H9 (cell line): Measurements from ENCODE around the gene NEK11. TPM values are rescaled to one million over a fixed set of nuclear protein-coding genes. Genes with fewer than 3 reads are reported as not detected.

Source experiments
- DNase-seq: peaks from one replicate; pipeline ENCODE4 v3.0.0-alpha.2; 2017
- H2AFZ ChIP-seq: one replicate; pipeline ENCODE4 v1.6.1; 2013; ENCODE audit warnings: mild to moderate bottlenecking, low read length, control low read depth, moderate library complexity
- H2AK5ac ChIP-seq: 2 replicates; pipeline ENCODE4 v1.6.1; 2013; ENCODE audit warnings: low read length, control low read depth, mixed read lengths; ENCODE audit not compliant: insufficient read length
- H2BK120ac ChIP-seq: one replicate; pipeline ENCODE4 v1.6.1; 2013; ENCODE audit warnings: low read depth, mild to moderate bottlenecking, low read length, control low read depth, inconsistent platforms; ENCODE audit not compliant: poor library complexity, severe bottlenecking
- H2BK12ac ChIP-seq: 2 replicates; pipeline ENCODE4 v1.6.1; 2013; ENCODE audit warnings: low read length, control low read depth, mixed read lengths, low read depth; ENCODE audit not compliant: insufficient read length
- H2BK15ac ChIP-seq: 2 replicates; pipeline ENCODE4 v1.6.1; 2013; ENCODE audit warnings: low read depth, low read length, control low read depth
- H2BK20ac ChIP-seq: one replicate; pipeline ENCODE4 v1.6.1; 2013; ENCODE audit warnings: low read depth, mild to moderate bottlenecking, low read length, control low read depth, inconsistent platforms; ENCODE audit not compliant: poor library complexity, severe bottlenecking
- H2BK5ac ChIP-seq: 2 replicates; pipeline ENCODE4 v1.6.1; 2013; ENCODE audit warnings: low read length, control low read depth, mixed read lengths; ENCODE audit not compliant: insufficient read length
- H3K14ac ChIP-seq: 2 replicates; pipeline ENCODE4 v1.6.1; 2013; ENCODE audit warnings: low read length, control low read depth; ENCODE audit not compliant: insufficient read depth
- H3K18ac ChIP-seq: 2 replicates; pipeline ENCODE4 v1.6.1; 2013; ENCODE audit warnings: low read depth, mild to moderate bottlenecking, mixed read lengths, low read length, control low read depth; ENCODE audit not compliant: insufficient read length
- H3K23ac ChIP-seq: 2 replicates; pipeline ENCODE4 v1.6.1; 2013; ENCODE audit warnings: low read length, control low read depth, mixed read lengths, low read depth; ENCODE audit not compliant: insufficient read length
- H3K23me2 ChIP-seq: 2 replicates; pipeline ENCODE4 v1.6.1; 2013; ENCODE audit warnings: low read depth, mild to moderate bottlenecking, mixed read lengths, low read length, control low read depth; ENCODE audit not compliant: insufficient read length, poor library complexity, severe bottlenecking
- H3K27ac ChIP-seq: 2 replicates; pipeline ENCODE4 v1.5.1; 2013; ENCODE audit warnings: low read length, control low read depth, mixed read lengths, low read depth; ENCODE audit not compliant: insufficient read length
- H3K27me3 ChIP-seq: 2 replicates; pipeline ENCODE4 v1.6.1; 2013; ENCODE audit warnings: low read length, control low read depth, inconsistent platforms; ENCODE audit not compliant: insufficient read depth
- H3K4ac ChIP-seq: 2 replicates; pipeline ENCODE4 v1.6.1; 2013; ENCODE audit warnings: low read depth, mild to moderate bottlenecking, control low read depth, inconsistent platforms, low read length, moderate library complexity
- H3K4me1 ChIP-seq: 2 replicates; pipeline ENCODE4 v1.6.1; 2013; ENCODE audit warnings: low read length, control low read depth, inconsistent platforms; ENCODE audit not compliant: insufficient read depth
- H3K4me2 ChIP-seq: 2 replicates; pipeline ENCODE4 v1.6.1; 2013; ENCODE audit warnings: low read length, control low read depth, mixed read lengths; ENCODE audit not compliant: insufficient read length, insufficient read depth
- H3K56ac ChIP-seq: 2 replicates; pipeline ENCODE4 v1.6.1; 2013; ENCODE audit warnings: low read depth, mild to moderate bottlenecking, mixed read lengths, low read length, control low read depth; ENCODE audit not compliant: insufficient read length
- H3K79me1 ChIP-seq: 2 replicates; pipeline ENCODE4 v1.6.1; 2013; ENCODE audit warnings: low read depth, mild to moderate bottlenecking, moderate library complexity, low read length, control low read depth, inconsistent platforms; ENCODE audit not compliant: insufficient read depth, poor library complexity, severe bottlenecking
- H3K79me2 ChIP-seq: 2 replicates; pipeline ENCODE4 v1.6.1; 2013; ENCODE audit warnings: low read length, control low read depth, inconsistent platforms; ENCODE audit not compliant: insufficient read depth
- H3K9ac ChIP-seq: 2 replicates; pipeline ENCODE4 v1.6.1; 2013; ENCODE audit warnings: low read length, control low read depth, mixed read lengths; ENCODE audit not compliant: insufficient read length; ENCODE audit errors: extremely low read depth
- H3K9me3 ChIP-seq: one replicate; pipeline ENCODE4 v1.6.1; 2013; ENCODE audit warnings: low read depth, low read length, inconsistent platforms; ENCODE audit not compliant: control insufficient read depth
- H3T11ph ChIP-seq: one replicate; pipeline ENCODE4 v1.6.1; 2013; ENCODE audit warnings: mild to moderate bottlenecking, low read length, control low read depth, inconsistent platforms
- H4K20me1 ChIP-seq: one replicate; pipeline ENCODE4 v1.6.1; 2013; ENCODE audit not compliant: control insufficient read depth, insufficient read length, insufficient read depth
- H4K5ac ChIP-seq: 2 replicates; pipeline ENCODE4 v1.6.1; 2013; ENCODE audit warnings: low read depth, mild to moderate bottlenecking, mixed read lengths, low read length, control low read depth; ENCODE audit not compliant: insufficient read length
- H4K8ac ChIP-seq: replicated peaks from 2 replicates; pipeline ENCODE4 v1.6.1; 2013; ENCODE audit warnings: low read length, control low read depth, mixed read lengths, low read depth; ENCODE audit not compliant: insufficient read length
- H4K91ac ChIP-seq: 2 replicates; pipeline ENCODE4 v1.6.1; 2013; ENCODE audit warnings: low read depth, mild to moderate bottlenecking, moderate library complexity, mixed read lengths, low read length, control low read depth; ENCODE audit not compliant: insufficient read length
- H3K27ac Mint-ChIP-seq, 3 experiments: 2 replicates in 2 of 3; 3 replicates in 1 of 3; pipeline ENCODE4 v1.8.0; 2020 to 2021; ENCODE audit warnings: mixed read lengths in 3 of 3, mild to moderate bottlenecking in 1 of 3, moderate library complexity in 1 of 3
- H3K27me3 Mint-ChIP-seq: 2 replicates; pipeline ENCODE4 v1.8.0; 2021; ENCODE audit warnings: low read depth, mild to moderate bottlenecking, moderate library complexity, mixed read lengths
- H3K36me3 Mint-ChIP-seq, 3 experiments: 2 replicates in 2 of 3; 3 replicates in 1 of 3; pipeline ENCODE4 v1.8.0; 2020 to 2021; ENCODE audit warnings: low read depth in 3 of 3, mixed read lengths in 3 of 3; ENCODE audit not compliant: insufficient read depth in 1 of 3
- H3K4me1 Mint-ChIP-seq, 2 experiments: 2 replicates each; pipeline ENCODE4 v1.8.0; 2020; ENCODE audit warnings: mixed read lengths in 2 of 2
- H3K4me3 Mint-ChIP-seq, 2 experiments: 2 replicates in 1 of 2; 3 replicates in 1 of 2; pipeline ENCODE4 v1.8.0; 2020 to 2021; ENCODE audit warnings: mild to moderate bottlenecking in 2 of 2, mixed read lengths in 2 of 2, moderate library complexity in 1 of 2
- H3K9me3 Mint-ChIP-seq, 2 experiments: 2 replicates in 1 of 2; 3 replicates in 1 of 2; pipeline ENCODE4 v1.8.0; 2020; ENCODE audit warnings: mild to moderate bottlenecking in 2 of 2, mixed read lengths in 2 of 2, moderate library complexity in 1 of 2
- WGBS: extraction: QIAGEN DNeasy Blood & Tissue Kit; methylation state at CpG from one replicate; pipeline ENCODE4 v1.1.7; 2013; ENCODE audit warnings: missing lambda C conversion rate, low lambda C conversion rate, mixed read lengths; ENCODE audit not compliant: insufficient read length; ENCODE audit errors: extremely low coverage; 5-methylcytosine and 5-hydroxymethylcytosine counted together
- total RNA-seq: library from RNA; stranded (reverse); gene quantifications from 2 replicates; pipeline ENCODE4 v1.2.1, GENCODE V29; 2021
- TF ChIP-seq, protein P1 (sequence below): fragments of 200-600 bp; sonication (generic); conservative IDR thresholded peaks from 3 replicates; pipeline ENCODE4 v1.8.0; 2021; ENCODE audit warnings: antibody characterized with exemption, mild to moderate bottlenecking

The NEK11 gene
- total RNA-seq, 1 experiment from 2014 or later = 2.5 TPM

DNA sequence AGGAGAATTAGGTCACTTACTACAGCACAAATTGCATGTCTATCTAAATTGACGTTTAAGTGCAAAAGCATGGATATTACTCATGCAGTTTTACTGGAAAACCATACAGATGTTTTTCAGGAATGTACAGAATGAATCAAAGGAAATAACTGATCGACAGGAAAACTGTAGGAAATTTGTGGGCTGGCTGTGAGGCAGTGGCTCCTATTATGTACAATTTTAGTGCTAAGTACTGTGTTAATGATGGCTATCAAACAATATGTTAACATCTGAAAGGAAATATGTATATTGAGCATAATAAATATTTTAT lies 361.8 kb downstream of the NEK11 start:
- Histone ChIP-seq H3K9ac (no peak overlapping the region), H3K27me3 (no peaks in the 10 kb centered on the region), H2AK5ac (no peak overlapping the region), H3K23ac (no peak overlapping the region), H2BK12ac (no peak overlapping the region), H3K79me1 (no peaks in the 10 kb centered on the region), H4K91ac (no peak overlapping the region), H3K23me2 (no peaks in the 10 kb centered on the region), H4K8ac (no peak overlapping the region), H2BK20ac (no peak overlapping the region), H3T11ph (no peak overlapping the region), H3K27ac (no peak overlapping the region), H3K56ac (no peak overlapping the region), H3K4me2 (no peak overlapping the region), H3K9me3 (no peaks in the 10 kb centered on the region), H2BK15ac (no peak overlapping the region), H3K18ac (no peak overlapping the region), H3K79me2 (no peaks in the 10 kb centered on the region), H3K14ac (no peak overlapping the region), H4K20me1 (no peaks in the 10 kb centered on the region), H2AFZ (no peak overlapping the region), H2BK120ac (no peak overlapping the region), H3K4me1 (no peaks in the 10 kb centered on the region), H2BK5ac (no peak overlapping the region), H4K5ac (no peak overlapping the region), H3K4ac (no peak overlapping the region)
- H3K36me3 Mint-ChIP-seq = peaks cover 19 to 32% (median 23%) of the 10 kb centered on the region in 3 experiments
- DNase-seq = no peak
- no peak overlapping the region for H3K4me3 Mint-ChIP-seq
- H3K27me3 Mint-ChIP-seq = no peaks in the 10 kb centered on the region
- H3K4me1 Mint-ChIP-seq = peaks cover 9 to 12% of the 10 kb centered on the region in 2 experiments
- no CpG with 5 or more reads among the region's 2 CpGs for WGBS
- TF ChIP-seq, protein P1, sequence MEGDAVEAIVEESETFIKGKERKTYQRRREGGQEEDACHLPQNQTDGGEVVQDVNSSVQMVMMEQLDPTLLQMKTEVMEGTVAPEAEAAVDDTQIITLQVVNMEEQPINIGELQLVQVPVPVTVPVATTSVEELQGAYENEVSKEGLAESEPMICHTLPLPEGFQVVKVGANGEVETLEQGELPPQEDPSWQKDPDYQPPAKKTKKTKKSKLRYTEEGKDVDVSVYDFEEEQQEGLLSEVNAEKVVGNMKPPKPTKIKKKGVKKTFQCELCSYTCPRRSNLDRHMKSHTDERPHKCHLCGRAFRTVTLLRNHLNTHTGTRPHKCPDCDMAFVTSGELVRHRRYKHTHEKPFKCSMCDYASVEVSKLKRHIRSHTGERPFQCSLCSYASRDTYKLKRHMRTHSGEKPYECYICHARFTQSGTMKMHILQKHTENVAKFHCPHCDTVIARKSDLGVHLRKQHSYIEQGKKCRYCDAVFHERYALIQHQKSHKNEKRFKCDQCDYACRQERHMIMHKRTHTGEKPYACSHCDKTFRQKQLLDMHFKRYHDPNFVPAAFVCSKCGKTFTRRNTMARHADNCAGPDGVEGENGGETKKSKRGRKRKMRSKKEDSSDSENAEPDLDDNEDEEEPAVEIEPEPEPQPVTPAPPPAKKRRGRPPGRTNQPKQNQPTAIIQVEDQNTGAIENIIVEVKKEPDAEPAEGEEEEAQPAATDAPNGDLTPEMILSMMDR = no peak
- H3K27ac Mint-ChIP-seq = no peak overlapping the region
- no peaks in the 10 kb centered on the region for H3K9me3 Mint-ChIP-seq
